Smooth muscle cell of the brain vasculature (primary cell): ENCODE measurements around the gene JPH3.
A peak's percentile ranks its signal among the peaks of the same experiment; 100 is the strongest.
"Not testable (repeated sequence)": the region's sequence is repeated elsewhere in the genome, so short reads cannot be mapped to it uniquely, and the experiment has no call there.

Experiments used
- DNase-seq: peaks from one replicate; pipeline ENCODE4 v3.0.0-alpha.2; 2012; ENCODE audit warnings: low read depth, low spot score

JPH3 gene

GRCh38 chr16:87575027-87575804, 27.1 kb upstream of the JPH3 start:
- DNase-seq: no peak

- DNase-seq: no peak
Measured at GRCh38 chr16:87576171-87576570, 26.1 kb upstream of the JPH3 start.

- DNase-seq: not testable (repeated sequence)
Measured at GRCh38 chr16:87578142-87578930, 24.0 kb upstream of the JPH3 start.

GRCh38 chr16:87579691-87580090, 22.6 kb upstream of the JPH3 start:
- no peak for DNase-seq

GRCh38 chr16:87580855-87581261, 21.4 kb upstream of the JPH3 start:
- DNase-seq: no peak

- DNase-seq: peak; percentile 88
Measured at GRCh38 chr16:87581857-87582215, 20.5 kb upstream of the JPH3 start.

GRCh38 chr16:87582216-87582965, 19.9 kb upstream of the JPH3 start:
- DNase-seq: peak; percentile 75

GRCh38 chr16:87582966-87583325, 19.4 kb upstream of the JPH3 start:
- no peak for DNase-seq

- DNase-seq: no peak
Measured at GRCh38 chr16:87583453-87584131, 18.7 kb upstream of the JPH3 start.

- DNase-seq: no peak
Measured at GRCh38 chr16:87584271-87584670, 18.0 kb upstream of the JPH3 start.

GRCh38 chr16:87584975-87585374, 17.3 kb upstream of the JPH3 start:
- no peak for DNase-seq

GRCh38 chr16:87585442-87586200, 16.7 kb upstream of the JPH3 start:
- DNase-seq: no peak

- no peak for DNase-seq
Measured at GRCh38 chr16:87586201-87586782, 16.0 kb upstream of the JPH3 start.

GRCh38 chr16:87587636-87588035, 14.7 kb upstream of the JPH3 start:
- DNase-seq: no peak

GRCh38 chr16:87592018-87592712, 10.1 kb upstream of the JPH3 start:
- no peak for DNase-seq

GRCh38 chr16:87593710-87594258, 8.5 kb upstream of the JPH3 start:
- no peak for DNase-seq

- DNase-seq: no peak
Measured at GRCh38 chr16:87595712-87596111, 6.6 kb upstream of the JPH3 start.

GRCh38 chr16:87597324-87597830, 4.9 kb upstream of the JPH3 start:
- no peak for DNase-seq

GRCh38 chr16:87598431-87598830, 3.9 kb upstream of the JPH3 start:
- no peak for DNase-seq

- no peak for DNase-seq
Measured at GRCh38 chr16:87600246-87600645, 2.1 kb upstream of the JPH3 start.
